ENCODE measurements around the gene ARVCF.

Gene ARVCF

DNA sequence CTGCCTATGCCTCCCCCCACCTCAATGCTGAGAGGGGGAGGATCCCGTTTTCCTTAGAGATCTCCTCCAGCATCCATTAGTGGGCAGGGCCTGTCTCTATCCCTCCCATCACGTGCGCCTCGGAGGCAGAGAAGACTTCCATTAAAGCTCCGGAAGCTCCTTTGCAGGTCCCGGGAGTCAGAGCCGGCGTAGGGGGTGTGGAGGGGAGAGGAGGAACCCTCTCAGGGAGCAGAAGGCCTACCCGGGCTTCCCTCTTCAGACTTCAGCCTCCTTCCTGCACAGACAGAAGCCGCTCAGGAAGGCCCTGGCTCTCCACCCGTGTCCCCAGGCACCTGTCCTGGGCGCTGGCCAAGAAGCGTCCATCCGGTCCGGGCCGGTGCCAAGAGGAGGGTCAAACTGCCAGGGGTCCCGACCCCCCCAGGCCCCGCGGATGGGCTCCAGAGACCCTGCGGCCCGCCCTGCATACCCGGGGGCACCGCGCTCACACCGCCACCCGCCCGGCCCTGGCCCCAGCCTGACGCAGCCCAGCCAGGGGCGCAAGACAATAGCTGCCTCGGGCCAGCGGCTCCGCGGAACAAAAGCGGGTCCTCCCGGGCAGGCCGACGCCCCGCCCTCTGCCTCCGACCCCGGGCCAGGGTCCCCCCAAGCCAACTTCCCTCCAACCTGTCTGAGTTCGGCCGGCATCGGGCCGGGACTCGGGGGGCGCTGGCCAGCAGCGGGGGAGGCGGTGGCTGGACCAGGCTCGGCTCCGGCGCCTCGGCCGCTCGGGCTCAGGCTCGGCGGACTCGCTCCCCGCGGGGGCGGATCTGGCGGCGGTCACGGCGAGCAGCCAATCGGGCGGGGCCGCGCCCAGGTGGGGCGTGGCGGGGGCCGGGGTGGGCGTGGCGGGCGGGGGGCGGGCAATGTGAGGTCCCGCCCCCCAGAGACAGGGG lies 29.9 kb downstream of the ARVCF start:
- peak; percentile 27 to 35 for DNase-seq (ENCODE audit: low read depth in 2 of 2)

DNA sequence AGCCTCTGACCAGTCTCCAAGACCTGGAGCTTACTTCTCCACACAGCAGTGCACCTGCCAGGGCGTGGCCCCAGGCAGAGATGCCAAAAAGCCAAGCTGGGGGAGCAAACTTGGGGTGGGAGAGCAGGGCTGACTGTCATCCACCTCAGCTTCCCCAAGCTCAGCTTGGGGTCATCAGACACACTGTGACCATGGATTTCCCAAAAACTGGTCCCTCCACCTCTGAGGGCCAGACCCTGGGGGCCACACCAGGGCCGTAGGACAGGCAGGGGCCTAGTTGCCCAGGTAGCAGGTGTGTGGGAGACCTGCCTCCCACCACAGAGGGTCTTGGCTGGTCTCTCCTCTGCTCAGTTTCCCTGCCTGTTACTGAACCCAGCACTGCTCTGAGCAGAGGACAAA lies 30.6 kb downstream of the ARVCF start:
- no peak for DNase-seq (ENCODE audit: low read depth in 2 of 2)

DNA sequence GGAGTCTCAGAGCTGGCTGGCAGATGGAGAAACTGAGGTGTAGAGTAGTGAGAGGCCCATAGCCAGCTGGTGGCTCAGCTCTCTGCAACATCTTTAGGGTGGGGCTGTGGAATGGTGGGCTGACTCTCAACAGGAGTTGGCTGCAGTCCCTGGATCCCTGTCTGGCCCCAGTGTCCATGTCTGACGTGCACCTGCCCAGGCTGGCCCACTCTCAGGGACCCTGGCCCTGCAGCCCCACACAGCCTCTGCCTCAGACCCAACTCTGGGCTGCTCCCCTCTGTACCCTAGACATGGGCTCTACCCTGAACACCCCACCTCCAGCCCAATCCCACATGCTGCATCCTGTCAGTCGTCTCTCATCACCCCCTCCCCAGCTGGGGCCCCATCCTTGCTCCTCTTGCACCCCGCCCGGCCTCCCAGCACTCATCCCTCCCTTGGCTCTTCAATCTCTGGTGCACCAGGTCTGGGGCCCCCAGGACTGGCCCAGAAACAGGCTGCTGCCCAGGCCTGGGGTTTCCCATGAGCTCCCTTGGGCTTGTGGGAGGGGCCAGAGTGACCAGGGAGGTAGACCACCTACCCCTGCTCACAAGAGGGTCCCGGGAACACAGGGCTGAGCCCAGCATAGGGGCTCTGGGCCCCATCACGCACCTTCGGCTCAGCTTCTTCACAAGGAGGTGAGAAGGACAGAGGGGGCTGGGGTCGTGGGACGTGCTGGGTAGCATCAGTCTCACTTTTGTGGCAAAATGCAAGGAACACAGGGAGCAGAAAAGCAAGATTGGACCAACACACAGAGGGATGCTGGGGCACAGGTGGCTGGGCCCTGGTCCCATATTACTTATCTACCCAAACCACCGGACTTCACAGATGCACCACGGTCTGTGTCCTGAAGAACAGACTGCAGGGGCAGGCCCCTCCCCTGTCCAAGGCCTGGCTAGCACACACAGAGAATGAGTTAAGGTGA lies 31.5 kb downstream of the ARVCF start:
- DNase-seq (ENCODE audit: low read depth in 2 of 2): no peak

DNA sequence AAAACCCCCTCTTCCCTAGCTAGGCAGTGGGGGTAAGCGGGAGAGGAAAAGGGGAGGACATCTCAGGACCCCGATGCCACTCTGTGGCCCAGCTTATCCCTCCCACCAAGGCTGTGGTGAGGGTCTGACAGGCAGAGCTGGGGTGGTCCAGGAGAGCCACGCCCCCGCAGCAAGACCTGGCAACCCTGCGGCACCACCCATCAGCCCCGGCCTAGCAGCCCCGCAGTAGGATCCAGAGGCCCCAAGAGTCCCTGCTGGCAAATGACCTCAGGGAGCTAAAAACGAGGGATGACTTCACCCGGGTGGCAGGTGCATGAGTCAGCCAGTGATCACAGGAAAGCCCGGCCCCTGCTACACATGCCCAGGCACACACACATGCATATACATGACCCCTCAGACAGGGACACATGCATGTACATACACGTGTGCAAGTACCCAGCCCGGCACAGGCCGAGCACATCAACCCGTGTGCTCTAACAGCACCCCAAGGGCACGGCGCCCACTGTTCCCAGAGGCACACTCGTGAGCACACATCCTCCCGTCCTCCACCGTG lies 32.3 kb downstream of the ARVCF start:
- DNase-seq (ENCODE audit: low read depth in 2 of 2): no peak

DNA sequence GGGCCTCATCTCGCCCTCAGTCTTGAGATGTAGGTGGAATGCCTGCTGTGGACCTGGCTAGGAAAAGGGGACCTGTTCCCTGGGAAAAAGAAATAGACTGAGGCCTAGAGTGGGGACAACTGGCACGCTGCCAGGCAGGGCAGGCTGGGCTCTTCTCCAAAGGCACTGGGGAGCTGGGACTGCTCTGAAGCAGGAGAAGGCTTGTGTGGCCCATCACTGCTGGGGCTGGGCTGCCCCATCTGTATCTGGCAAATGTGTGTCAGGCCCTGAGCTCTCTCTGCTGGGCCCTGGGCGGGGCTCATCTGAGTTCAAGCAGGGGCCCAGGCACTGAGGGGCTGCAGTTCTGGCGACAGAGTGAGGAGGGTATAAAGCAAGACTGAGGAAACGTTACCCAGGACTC lies 32.9 kb downstream of the ARVCF start:
- no peak for DNase-seq (ENCODE audit: low read depth in 2 of 2)

DNA sequence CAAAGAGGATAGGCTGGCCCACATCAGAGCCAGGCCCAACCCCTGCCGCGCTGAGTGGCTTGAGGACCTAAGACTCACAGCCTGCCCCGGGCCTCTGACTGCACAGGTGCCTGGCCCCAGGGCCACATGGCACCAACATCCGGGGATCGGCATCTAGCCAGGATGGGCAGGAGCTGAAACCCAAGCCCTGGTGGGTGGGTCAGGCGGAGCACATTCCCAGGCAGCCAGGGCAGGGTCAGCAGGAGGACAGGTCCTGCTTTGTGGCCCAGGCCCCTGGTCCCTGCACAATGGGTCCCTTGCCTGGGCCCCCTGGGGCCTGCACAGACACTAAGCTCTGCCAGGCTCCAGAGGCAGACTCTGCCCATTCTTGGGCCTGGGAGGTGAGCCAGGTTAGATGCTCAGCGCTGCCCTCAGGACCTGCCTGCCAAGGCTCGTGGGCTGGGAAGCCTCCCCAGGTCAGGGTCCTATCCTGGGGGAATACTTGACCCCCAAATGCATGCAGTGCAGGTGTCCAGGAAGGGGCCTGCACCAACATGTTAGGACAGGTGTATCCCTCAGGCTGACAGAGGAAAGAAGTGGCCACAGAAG lies 33.5 kb downstream of the ARVCF start:
- no peak for DNase-seq (ENCODE audit: low read depth in 2 of 2)

DNA sequence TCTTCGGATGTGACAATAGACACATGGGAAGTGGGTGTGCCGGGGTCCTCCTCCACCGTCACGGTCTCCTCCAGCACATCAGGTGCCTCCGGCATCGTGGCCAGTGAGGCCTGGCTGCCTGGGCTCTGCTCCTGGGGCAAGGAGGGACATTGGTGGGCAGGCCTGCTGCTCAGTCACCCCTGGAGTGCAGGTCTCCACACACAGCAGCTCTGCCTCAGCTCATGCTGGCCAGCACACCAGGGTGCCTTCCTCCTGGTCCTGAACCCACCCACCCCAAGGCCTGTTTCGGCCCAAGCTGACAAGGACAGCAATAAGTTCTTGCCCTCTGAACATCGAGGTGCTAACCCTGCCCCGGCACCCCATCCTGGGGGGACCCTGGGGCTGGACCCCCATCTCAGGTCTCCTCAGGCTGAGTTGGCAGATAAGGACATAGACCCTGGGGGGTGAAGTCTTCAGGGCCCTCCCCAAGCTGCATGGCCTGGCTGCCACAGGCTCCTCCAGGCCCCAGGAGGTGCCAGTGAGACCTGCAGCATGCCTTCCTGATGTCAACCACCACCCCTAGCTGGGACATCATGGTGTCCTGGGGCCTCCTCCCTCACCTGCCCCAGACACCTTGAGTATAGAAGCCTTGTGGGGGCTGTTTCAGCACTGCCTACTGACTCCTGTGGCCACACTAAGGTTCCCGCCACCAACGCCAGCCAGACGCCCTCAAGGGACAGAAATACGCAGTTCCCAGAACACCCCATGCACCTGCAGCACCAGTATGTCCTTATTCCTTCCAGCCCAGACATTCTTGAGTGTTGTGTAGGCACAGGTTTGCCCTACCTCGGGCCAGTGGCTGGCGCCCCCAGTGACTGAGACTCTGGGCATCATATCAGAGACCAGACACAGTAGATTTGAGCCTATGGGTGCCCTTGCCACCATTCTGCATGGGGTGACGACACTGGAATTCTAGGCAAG lies 34.4 kb downstream of the ARVCF start:
- DNase-seq (ENCODE audit: low read depth in 2 of 2): no peak

DNA sequence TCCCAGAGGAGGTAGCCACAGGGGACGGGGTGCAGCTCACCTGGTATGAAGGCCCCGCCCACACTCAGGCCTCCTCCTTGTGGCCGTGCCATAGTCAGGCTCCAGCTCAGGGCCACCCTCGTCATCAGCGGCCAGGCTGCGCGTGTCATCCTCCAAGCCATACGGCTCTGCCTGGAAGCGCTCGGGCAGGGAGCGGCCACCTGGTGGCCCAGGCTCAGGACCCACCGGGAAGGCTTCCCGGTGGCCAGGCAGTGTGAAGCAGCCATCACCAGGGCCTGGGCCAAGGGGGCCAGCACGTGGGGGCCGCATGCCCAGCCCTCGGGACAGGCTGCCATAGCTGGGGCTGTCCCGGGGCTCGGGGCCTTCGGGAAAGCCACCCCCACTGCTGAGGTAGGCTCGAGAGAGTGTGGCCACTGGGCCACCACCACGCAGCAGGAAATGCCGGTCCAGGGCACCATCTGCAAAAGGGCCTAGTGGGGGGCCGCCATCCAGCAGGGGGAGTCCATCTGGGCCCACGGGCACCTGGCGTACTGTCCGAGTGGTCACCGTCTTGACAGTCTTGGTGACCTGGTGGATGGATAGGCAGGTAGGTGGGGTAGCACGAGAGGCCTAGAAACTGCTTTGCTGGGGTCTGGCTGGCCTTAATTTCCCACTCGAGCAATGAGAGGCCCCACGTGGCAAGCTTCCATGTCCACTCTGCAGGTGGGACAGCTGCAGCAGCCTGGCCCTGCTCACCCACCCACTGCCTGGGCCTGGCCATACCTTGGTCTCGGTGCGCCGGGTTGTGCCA lies 35.3 kb downstream of the ARVCF start:
- DNase-seq (ENCODE audit: low read depth in 2 of 2): no peak

DNA sequence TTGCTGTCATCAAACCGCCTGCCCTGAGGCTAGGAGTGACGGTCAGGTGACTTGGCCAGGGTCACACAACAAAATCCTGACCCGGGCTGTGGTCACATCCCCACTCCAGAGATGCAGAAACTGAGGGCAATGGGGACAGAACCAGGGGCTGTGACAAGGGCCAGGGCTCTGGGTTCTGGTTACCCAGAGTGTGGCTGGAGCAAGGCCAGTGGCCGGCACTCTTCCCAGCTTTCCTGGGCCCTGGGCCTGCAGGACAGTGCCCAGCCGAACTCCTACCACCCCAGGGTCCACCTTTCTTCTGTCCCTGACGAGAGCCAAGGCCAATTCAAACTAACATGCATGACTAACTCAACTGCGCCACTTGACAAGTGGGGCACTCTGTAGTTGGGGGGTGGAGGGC lies 35.9 kb downstream of the ARVCF start:
- DNase-seq (ENCODE audit: low read depth in 2 of 2): no peak

DNA sequence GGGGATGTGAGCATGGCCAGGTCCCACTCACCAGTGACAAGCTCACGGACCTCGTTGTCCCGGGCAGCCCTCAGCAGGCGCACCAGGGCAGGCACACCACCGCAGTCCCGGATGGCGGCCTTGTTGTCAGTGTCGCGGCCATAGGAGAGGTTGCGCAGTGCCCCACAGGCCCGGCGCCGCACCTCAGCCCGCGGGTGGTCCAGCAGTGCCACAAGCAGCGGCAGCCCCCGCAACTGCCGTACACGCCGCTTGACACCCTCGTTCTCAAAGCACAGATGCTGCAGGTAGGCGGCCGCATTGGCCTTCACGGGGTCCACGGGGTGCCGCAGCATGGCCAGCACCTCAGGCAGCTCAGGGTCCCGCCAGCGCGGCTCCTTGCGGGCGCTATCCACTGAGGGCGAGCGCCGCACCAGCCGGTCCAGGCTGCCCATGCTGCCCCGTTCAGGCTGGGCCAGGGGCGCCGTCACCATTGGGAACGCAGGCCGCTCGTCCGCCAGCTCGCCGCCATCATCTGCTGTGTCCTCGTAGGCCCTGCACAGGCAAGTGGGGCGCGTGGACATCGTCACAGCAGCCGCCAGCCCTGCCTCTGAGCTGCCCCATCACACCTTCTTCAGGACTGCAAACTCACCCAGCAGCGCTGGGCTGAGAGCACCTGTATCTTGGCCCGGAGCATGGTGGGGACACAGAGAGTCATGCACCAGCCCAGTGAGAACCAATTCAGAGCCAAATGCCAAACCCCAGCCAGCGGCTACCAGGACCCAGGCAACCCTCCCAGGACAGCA lies 36.7 kb downstream of the ARVCF start:
- no peak for DNase-seq (ENCODE audit: low read depth in 2 of 2)

DNA sequence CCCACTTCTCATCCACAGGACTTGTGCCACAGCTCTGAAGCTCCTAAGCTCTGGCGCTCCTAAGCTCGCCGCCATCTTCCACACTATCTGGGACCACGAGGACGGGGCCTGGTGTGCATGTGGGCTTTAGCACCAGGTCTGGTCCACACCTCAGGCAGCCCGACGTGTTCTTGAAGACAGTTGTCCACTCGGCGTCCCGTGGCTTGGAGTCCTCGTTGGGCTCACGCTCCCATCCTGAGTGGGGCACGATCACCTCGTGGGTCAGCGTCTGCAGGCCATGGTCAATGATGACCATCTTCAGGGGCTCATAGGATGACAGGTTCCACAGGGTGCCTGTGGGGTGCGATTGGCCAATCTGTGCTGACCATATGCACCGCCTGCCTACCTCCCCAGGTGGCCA lies 37.9 kb downstream of the ARVCF start:
- no peak for DNase-seq (ENCODE audit: low read depth in 2 of 2)

DNA sequence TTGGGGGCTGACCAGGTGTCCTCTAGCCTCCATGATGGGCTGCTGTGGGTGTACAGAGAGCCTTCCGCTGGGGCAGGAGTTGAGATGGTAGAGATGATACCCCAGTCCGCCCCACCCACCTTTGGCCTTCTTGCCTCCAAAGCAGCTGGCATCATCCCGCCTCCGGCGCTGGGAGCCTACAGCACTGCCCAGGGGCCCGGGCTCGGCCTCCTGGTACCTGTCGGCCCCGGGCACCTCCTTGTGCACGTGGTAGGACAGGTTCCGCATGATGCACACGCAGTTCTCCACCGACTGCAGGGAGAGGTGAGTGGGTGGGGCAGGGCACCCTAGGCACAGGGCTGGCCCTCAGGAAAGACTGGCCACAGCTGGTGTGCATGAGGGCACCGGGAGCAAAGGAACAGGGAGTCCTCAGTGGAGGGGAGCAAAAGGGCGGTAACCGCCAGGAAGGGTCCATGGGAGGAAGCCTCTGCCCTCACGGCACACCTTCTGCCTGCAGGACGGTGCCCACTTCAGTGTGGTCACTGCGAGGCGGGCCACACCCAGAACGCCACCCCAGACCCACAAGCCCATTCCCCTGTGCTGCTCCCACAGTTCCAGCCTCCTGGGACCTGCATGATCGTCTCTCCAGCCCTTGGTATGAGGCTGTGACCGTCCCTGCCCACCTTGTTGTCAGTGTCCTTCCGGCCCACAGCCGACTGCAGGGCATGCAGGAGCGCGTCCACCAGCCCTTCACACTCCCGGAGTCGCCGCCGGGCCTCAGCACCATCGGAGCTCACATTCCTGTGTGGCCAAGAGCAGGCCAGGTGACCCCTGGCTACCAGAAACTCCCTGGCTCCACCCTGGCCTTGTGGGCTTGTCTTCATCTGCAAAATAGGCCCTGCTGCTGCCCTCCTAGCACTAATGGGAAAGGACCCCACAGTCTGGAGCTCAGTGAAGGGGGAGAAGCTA lies 39.1 kb downstream of the ARVCF start:
- no peak for DNase-seq (ENCODE audit: low read depth in 2 of 2)

DNA sequence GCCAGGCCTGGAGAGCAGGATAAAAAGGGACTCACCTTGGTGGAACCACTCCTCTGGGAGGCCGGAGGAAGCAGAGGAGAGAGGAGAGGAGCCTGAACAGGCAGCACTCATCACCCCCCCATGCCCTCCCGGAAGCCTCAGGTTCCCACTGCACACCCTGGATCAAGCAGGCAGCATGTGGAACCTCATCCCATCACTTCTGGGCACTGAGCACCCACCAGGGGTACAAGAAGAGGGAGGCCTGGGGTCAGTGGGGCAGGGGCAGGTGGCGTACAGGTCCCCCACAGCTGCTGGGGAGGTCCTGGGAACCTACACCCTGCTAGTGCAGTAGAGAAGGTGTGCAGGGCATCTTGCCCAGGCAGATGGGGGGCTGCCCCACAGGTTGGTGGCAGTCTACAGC lies 40.0 kb downstream of the ARVCF start:
- DNase-seq (ENCODE audit: low read depth in 2 of 2): no peak

DNA sequence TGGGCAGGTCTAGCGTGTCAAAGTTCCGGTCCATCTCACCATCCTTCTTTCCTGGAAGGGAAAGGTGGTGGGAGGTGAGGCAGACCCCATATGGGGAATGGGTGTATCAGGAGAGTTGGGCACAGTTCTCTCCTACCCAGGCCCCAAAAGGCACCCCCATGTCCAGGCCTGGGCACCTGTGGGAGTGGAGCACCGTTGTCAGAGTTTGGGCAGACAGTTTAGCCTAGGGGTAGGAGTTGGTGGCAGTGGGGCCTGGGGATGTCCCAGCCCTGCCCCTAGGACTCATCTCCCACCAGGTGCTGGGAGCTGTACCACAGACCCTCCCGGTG lies 41.0 kb downstream of the ARVCF start:
- no peak for DNase-seq (ENCODE audit: low read depth in 2 of 2)

DNA sequence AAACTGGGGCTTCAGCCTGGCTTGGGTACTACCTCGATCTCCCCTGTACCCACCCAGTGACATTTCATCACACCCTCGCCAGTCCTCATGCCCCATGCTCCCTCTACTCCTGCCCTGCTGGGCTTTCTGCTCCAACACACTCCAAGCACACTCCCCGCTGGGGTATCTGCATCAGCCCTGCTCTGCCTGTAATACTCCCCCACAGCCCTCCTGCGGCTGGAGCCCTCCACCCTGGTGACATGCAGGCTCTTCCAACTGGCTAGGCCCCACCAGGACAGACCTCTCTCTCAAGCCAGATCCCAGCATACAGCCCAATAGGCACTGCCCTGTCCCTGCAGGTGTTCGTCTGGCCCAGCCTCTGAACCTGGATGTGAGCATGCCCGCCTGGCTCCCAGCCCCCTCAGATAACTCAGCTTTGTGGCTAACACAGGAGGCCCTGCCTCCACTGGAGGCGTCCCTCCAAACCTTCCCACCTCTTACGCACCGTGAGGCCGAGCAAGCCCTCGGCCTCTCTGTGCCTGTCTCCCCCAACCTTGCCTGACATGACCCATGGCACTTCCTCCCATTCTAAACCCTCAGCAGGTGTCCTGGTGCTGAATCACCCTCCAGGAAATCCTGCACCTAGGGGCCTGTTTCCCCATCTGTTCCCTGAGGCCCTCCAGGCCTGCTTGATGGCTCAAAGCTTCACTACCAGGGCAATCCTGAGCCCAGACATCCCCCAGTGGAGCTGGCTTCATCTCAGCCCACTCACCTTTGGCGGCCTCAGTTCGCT lies 41.5 kb downstream of the ARVCF start:
- no peak for DNase-seq (ENCODE audit: low read depth in 2 of 2)

DNA sequence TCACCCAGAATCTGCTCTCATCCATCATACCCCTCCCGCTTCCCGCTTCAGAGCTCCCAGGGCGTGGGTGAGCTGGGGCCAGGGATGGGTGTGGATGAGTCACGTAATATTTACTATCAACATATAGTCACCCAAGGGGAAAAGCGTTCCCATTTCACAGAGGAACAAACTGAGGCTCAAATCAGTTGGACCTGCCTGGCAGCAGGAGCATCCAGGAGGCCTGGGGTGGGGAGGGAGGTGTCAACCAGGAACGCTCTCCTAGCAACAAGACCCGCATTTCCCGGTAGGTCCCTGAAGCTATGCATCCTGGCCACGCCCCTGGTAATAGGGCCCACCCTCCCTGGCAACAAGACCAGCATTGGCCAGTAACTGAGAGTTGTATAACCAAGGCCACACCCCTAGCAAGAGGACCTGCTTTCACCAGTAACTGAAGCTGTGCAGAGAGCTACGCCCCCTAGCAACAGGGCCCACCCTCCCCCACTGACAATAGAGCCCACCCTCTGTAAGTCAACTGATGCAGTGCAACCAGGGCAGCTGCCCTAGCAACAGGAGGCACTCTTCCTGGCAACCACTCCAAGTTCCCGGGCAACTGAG lies 42.3 kb downstream of the ARVCF start:
- DNase-seq (ENCODE audit: low read depth in 2 of 2): no peak
